KOPT-K1 (cell line): Measurements from ENCODE around the gene SMNDC1.
"Not testable (repeated sequence)": the region's sequence is repeated elsewhere in the genome, so short reads cannot be mapped to it uniquely, and the experiment has no call there.

Experiments used
- H3K27ac ChIP-seq: fragments of 200-600 bp; sonication (generic); 2 replicates; pipeline ENCODE4 v1.5.1; 2016; ENCODE audit warnings: antibody characterized with exemption, mild to moderate bottlenecking, low read depth, low read length; ENCODE audit not compliant: poor library complexity, severe bottlenecking
- H3K36me3 ChIP-seq: fragments of 200-600 bp; sonication (generic); 2 replicates; pipeline ENCODE4 v1.5.1; 2017; ENCODE audit warnings: antibody characterized with exemption, mild to moderate bottlenecking, low read length, moderate library complexity; ENCODE audit not compliant: insufficient read depth
- H3K9me3 ChIP-seq: fragments of 200-600 bp; sonication (generic); 2 replicates; pipeline ENCODE4 v1.5.1; 2017; ENCODE audit warnings: antibody characterized with exemption, low read length, mild to moderate bottlenecking; ENCODE audit not compliant: insufficient read depth, poor library complexity, severe bottlenecking

SMNDC1 gene

DNA sequence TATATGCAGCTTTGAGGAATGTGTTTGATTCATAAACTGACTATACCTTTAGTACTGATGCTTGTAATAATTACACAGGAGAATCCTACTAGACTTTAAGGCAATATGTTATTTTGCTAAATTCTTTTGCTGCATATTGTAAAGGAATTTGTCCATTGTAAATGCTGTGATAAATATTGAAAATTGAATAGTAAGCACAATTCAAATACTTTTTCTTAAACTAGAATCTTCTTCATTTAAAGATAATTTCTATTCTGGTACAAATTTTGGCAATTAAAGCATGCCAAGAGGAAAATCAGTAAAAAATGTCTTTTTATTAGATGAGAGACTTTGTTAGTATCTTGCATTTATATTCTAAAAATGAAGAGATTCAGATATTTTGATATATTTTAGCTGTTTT, 45.4 kb downstream of the SMNDC1 start:
- Histone ChIP-seq H3K36me3 (no peaks in the 10 kb centered on the region), H3K9me3 (peaks cover 8% of the 10 kb centered on the region), H3K27ac (no peak overlapping the region)

- H3K9me3 ChIP-seq = peaks cover 8% of the 10 kb centered on the region
- no peak overlapping the region for H3K27ac ChIP-seq
Measured at GRCh38 chr10:110258542-110258941, 46.2 kb downstream of the SMNDC1 start.

DNA sequence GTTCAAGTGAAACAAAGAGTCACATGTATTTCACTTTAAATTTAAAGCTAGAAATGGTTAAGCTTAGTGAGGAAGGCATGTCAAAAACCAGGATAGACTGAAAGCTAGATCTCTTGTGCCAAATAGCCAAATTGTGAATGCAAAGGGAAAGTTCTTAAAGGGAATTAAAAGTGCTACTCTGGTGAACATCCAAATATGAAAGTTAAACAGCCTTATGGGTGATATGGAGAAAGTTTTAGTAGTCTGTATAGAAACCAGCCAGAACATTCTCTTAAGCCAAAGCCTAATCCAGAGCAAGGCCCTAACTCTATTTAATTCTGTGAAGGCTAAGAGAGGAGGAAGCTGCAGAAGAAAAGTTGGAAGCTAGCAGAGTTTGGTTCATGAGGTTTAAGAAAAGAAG, 50.3 kb downstream of the SMNDC1 start:
- Histone ChIP-seq H3K27ac (no peak overlapping the region), H3K9me3 (peaks cover 8% of the 10 kb centered on the region), H3K36me3 (no peaks in the 10 kb centered on the region)

More at GRCh38 chr10:110258542-110258941, 46.2 kb downstream of the SMNDC1 start:
- H3K36me3 ChIP-seq = no peaks in the 10 kb centered on the region

GRCh38 chr10:110252151-110252550, 52.6 kb downstream of the SMNDC1 start:
- H3K9me3 ChIP-seq = peaks cover 8% of the 10 kb centered on the region
- H3K27ac ChIP-seq = no peak overlapping the region
- H3K36me3 ChIP-seq = no peaks in the 10 kb centered on the region

- H3K9me3 ChIP-seq, H3K27ac ChIP-seq, H3K36me3 ChIP-seq: not testable (repeated sequence)
Measured at GRCh38 chr10:110251392-110251791, 53.3 kb downstream of the SMNDC1 start.

- H3K9me3 ChIP-seq, H3K36me3 ChIP-seq, H3K27ac ChIP-seq: not testable (repeated sequence)
Measured at GRCh38 chr10:110249489-110249888, 55.2 kb downstream of the SMNDC1 start.

DNA sequence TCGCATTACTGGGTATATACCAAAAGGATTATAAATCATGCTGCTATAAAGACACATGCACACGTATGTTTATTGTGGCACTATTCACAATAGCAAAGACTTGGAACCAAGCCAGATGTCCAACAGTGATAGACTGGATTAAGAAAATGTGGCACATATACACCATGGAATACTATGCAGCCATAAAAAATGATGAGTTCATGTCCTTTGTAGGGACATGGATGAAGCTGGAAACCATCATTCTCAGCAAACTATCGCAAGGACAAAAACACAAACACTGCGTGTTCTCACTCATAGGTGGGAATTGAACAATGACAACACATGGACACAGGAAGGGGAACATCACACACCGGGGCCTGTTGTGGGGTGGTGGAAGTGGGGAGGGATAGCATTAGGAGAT, 56.9 kb downstream of the SMNDC1 start:
- H3K9me3 ChIP-seq, H3K27ac ChIP-seq, H3K36me3 ChIP-seq: not testable (repeated sequence)

DNA sequence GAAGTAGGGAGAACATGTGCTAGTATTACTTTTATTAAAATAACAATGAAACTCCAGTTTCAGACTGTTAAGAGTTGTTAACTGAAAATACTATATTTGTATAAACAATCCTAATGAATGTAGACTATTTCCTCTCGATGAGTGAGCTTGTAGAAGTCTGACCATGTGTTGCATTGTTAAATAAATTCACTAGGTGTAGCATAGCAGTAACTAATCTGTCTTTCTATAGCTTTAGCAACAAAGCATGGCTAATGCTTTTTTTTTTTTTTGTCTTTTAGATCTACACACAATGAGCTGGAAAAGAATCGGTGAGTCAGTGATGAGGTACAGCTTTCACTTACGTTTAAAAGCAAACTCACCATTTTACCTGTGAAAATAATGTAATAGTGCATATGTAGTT, 60.2 kb downstream of the SMNDC1 start:
- Histone ChIP-seq H3K27ac (no peak overlapping the region), H3K9me3 (no peaks in the 10 kb centered on the region), H3K36me3 (no peaks in the 10 kb centered on the region)

DNA sequence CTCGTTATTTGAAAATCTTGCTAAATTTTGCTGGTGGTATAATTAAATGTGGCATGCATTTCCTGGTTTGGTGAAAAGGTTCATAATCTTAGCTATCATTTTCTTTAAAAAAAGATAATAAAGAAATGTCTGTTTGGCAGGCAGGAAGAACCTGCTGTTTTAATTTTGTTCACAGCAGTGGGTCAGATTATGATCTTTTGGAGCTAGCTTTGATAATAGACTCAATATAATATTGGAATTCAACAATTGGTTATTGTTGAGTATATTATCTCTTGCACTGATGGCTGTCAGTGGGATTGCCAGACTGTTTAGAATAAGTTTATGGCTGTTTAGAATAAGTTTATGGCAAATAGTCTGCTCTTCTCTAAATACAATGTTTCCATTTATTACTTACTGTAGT, 62.2 kb downstream of the SMNDC1 start:
- no peak overlapping the region for H3K27ac ChIP-seq
- no peaks in the 10 kb centered on the region for H3K36me3 ChIP-seq
- no peaks in the 10 kb centered on the region for H3K9me3 ChIP-seq

DNA sequence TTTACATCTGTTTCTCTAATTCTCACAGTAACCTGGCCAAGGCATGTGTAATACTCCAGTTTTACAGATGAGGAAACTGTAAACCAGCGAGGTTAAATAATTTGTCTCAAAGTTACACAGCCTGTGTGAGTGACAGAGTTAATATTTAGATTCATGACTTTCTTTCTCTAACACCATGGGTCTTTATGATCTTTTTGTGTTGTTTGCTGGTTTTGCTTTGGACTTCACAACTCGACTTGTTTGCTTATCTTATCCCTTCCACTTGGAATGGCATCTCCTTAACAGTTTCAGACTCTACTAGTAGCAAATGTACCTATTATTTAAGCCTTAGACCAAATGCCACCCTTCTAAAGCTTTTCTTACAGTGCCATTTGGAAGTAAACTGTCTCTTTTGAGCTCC, 62.9 kb downstream of the SMNDC1 start:
- Histone ChIP-seq H3K27ac (no peak overlapping the region), H3K9me3 (no peaks in the 10 kb centered on the region), H3K36me3 (no peaks in the 10 kb centered on the region)

DNA sequence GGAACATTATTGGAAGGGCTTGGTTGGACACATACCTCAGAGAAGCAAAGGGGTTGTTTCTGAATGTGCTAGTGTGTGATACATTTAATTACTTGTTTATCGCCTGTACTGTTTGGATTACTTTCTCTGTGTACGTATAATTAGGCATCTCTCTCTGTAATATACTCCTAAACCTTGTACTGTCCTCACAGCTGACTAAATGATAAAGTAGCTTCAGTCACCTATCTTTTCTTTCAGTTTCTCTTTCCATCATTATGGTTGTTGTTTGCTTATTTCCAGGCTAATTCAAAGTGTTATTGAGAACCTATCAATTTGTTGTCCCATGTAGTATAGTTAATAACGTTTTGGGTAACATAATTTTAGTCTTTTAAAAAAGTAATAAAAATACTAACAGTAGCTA, 63.3 kb downstream of the SMNDC1 start:
- no peak overlapping the region for H3K27ac ChIP-seq
- no peaks in the 10 kb centered on the region for H3K9me3 ChIP-seq
- no peaks in the 10 kb centered on the region for H3K36me3 ChIP-seq
